GM13976 (cell line): ENCODE results near the gene CCDC141.

Experiments used
- DNase-seq: peaks from one replicate; pipeline ENCODE4 v3.0.0; 2012; ENCODE audit warnings: low spot score
- CTCF ChIP-seq: IDR thresholded peaks from 2 replicates; pipeline ENCODE4 v1.5.1; 2012; ENCODE audit warnings: borderline replicate concordance, mild to moderate bottlenecking; ENCODE audit not compliant: insufficient read depth; ENCODE audit errors: extremely low read depth, missing control alignments, control extremely low read depth
- in situ Hi-C: fragments of 300-500 bp; cut with MboI; formaldehyde crosslinking; loops from one replicate; pipeline ENCODE4 v1.12.0; 2022; ENCODE audit warnings: low sequenced_read_pairs, mixed read lengths, inconsistent platforms; ENCODE audit not compliant: unreplicated experiment

CCDC141 gene

GRCh38 chr2:178910005-178910404, 139.9 kb downstream of the CCDC141 start:
- DNase-seq: no peak
- in situ Hi-C loops: no loop called here
- no peak for TF ChIP-seq CTCF

GRCh38 chr2:178909507-178909906, 140.4 kb downstream of the CCDC141 start:
- in situ Hi-C loops: no loop called here
- TF ChIP-seq CTCF: no peak
- no peak for DNase-seq

- no peak for TF ChIP-seq CTCF
- DNase-seq: no peak
- in situ Hi-C loops: no loop called here
These were observed 141.1 kb downstream of the CCDC141 start for GRCh38 chr2:178908810-178909209.

- no peak for DNase-seq
- no peak for TF ChIP-seq CTCF
- in situ Hi-C loops: no loop called here
These were observed 144.7 kb downstream of the CCDC141 start for GRCh38 chr2:178905261-178905660.

- no peak for TF ChIP-seq CTCF
- DNase-seq: no peak
- in situ Hi-C loops: no loop called here
These were observed 150.3 kb downstream of the CCDC141 start for GRCh38 chr2:178899656-178900055.

GRCh38 chr2:178895872-178896271, 154.1 kb downstream of the CCDC141 start:
- DNase-seq: no peak
- TF ChIP-seq CTCF: no peak
- in situ Hi-C loops: no loop called here

GRCh38 chr2:178895171-178895570, 154.8 kb downstream of the CCDC141 start:
- DNase-seq: no peak
- no peak for TF ChIP-seq CTCF
- in situ Hi-C loops: no loop called here
